H1 (cell line): ENCODE data around the gene AQP12A. TPM values are rescaled to one million over a fixed set of nuclear protein-coding genes. Genes with fewer than 3 reads are reported as not detected.

Experiments used
- CTCF ChIA-PET: fragments of 300-600 bp; sonication (Branson Sonifier 250); formaldehyde crosslinking; loops from one replicate; lab custom pipeline; 2021; ENCODE audit not compliant: partially characterized antibody; lab: Charles Lee
- POLR2A ChIA-PET: fragments of 300-600 bp; sonication (Branson Sonifier 250); formaldehyde crosslinking; loops from one replicate; lab custom pipeline; 2021; ENCODE audit warnings: inconsistent platforms; ENCODE audit not compliant: partially characterized antibody; lab: Charles Lee
- DNase-seq, 2 experiments: peaks; one replicate each; pipeline versions ENCODE4 v3.0.0 to v3.0.0-alpha.2; 2010 to 2022; ENCODE audit warnings: low spot score in 2 of 2, low read depth in 1 of 2, mixed read lengths in 1 of 2
- FAIRE-seq: peaks from 2 replicates; lab custom pipeline; 2011; peaks lifted over from hg19 to GRCh38; lab: Jason Lieb, UNC
- H2AFZ ChIP-seq: 2 replicates; pipeline ENCODE4 v1.8.1; 2012; ENCODE audit warnings: low read length, inconsistent platforms
- H2AK5ac ChIP-seq: 2 replicates; pipeline ENCODE4 v1.6.1; 2013; ENCODE audit warnings: low read depth, low read length
- H2BK120ac ChIP-seq: replicated peaks from 2 replicates; pipeline ENCODE3; 2013; ENCODE audit warnings: low read depth, low read length, inconsistent platforms
- H2BK12ac ChIP-seq: 2 replicates; pipeline ENCODE4 v1.6.1; 2013; ENCODE audit warnings: low read depth, low read length
- H2BK15ac ChIP-seq: 2 replicates; pipeline ENCODE4 v1.6.1; 2013; ENCODE audit warnings: low read length
- H2BK20ac ChIP-seq: 2 replicates; pipeline ENCODE4 v1.6.1; 2013; ENCODE audit warnings: low read length
- H2BK5ac ChIP-seq: 2 replicates; pipeline ENCODE4 v1.6.1; 2013; ENCODE audit warnings: low read depth, low read length
- H3K14ac ChIP-seq: 2 replicates; pipeline ENCODE4 v1.6.1; 2013; ENCODE audit warnings: inconsistent platforms; ENCODE audit not compliant: insufficient read length
- H3K18ac ChIP-seq: 2 replicates; pipeline ENCODE4 v1.6.1; 2013; ENCODE audit warnings: low read length; ENCODE audit errors: extremely low read depth
- H3K23ac ChIP-seq: 2 replicates; pipeline ENCODE4 v1.6.1; 2013; ENCODE audit warnings: inconsistent platforms; ENCODE audit not compliant: insufficient read length
- H3K23me2 ChIP-seq: 2 replicates; pipeline ENCODE4 v1.6.1; 2013; ENCODE audit warnings: low read depth, low read length
- H3K27ac ChIP-seq: 2 replicates; pipeline ENCODE4 v1.6.1; 2011; ENCODE audit warnings: low read depth, low read length, inconsistent platforms
- H3K27me3 ChIP-seq, 4 experiments: replicated peaks in 1 of 4; 1 replicate in 1 of 4; 2 replicates in 3 of 4; pipeline versions ENCODE4 v1.6.1 to v1.8.1; 2011 to 2013; ENCODE audit warnings: low read length in 3 of 4, mild to moderate bottlenecking in 3 of 4, inconsistent platforms in 2 of 4, mixed read lengths in 2 of 4, moderate library complexity in 1 of 4; ENCODE audit not compliant: control insufficient read depth in 3 of 4, insufficient read depth in 3 of 4; ENCODE audit errors: extremely low read depth in 1 of 4
- H3K36me3 ChIP-seq, 4 experiments: 2 replicates each; pipeline versions ENCODE4 v1.6.1 to v1.8.1; 2011 to 2013; ENCODE audit warnings: mild to moderate bottlenecking in 4 of 4, low read length in 3 of 4, moderate library complexity in 2 of 4, control low read depth in 1 of 4, inconsistent platforms in 1 of 4; ENCODE audit not compliant: insufficient read depth in 4 of 4, control insufficient read depth in 2 of 4
- H3K4ac ChIP-seq: replicated peaks from 2 replicates; pipeline ENCODE3; 2013; ENCODE audit warnings: low read length, low read depth, mixed read lengths, inconsistent platforms; ENCODE audit not compliant: insufficient read length
- H3K4me1 ChIP-seq, 4 experiments: replicated peaks in 1 of 4; 1 replicate in 1 of 4; 2 replicates in 3 of 4; pipeline versions ENCODE4 v1.6.1 to v1.8.1; 2011 to 2013; ENCODE audit warnings: low read length in 3 of 4, inconsistent platforms in 2 of 4, mixed read lengths in 1 of 4; ENCODE audit not compliant: insufficient read depth in 4 of 4, control insufficient read depth in 3 of 4
- H3K4me2 ChIP-seq, 2 experiments: 2 replicates each; pipeline versions ENCODE4 v1.6.1 to v1.8.1; 2011 to 2013; ENCODE audit warnings: low read depth in 2 of 2, low read length in 2 of 2, control low read depth in 1 of 2, inconsistent platforms in 1 of 2, mild to moderate bottlenecking in 1 of 2; ENCODE audit not compliant: insufficient read depth in 1 of 2
- H3K4me3 ChIP-seq, 4 experiments: fragments of 200-600, 300-600 bp in 1 of 4; sonication (generic), shearing (Covaris generic), sonication (Bioruptor Twin) in 1 of 4; 2 replicates each; pipeline versions ENCODE4 v1.5.1 to v1.8.1; 2011 to 2016; ENCODE audit warnings: low read length in 4 of 4, low read depth in 3 of 4, control low read depth in 2 of 4, inconsistent platforms in 2 of 4, mild to moderate bottlenecking in 2 of 4, mixed read lengths in 1 of 4, moderate library complexity in 1 of 4; ENCODE audit not compliant: insufficient read depth in 2 of 4; ENCODE audit errors: extremely low read depth in 1 of 4
- H3K56ac ChIP-seq: replicated peaks from 2 replicates; pipeline ENCODE3; 2013; ENCODE audit warnings: low read depth, mild to moderate bottlenecking, mixed read lengths, low read length, inconsistent platforms; ENCODE audit not compliant: insufficient read length
- H3K79me1 ChIP-seq: 2 replicates; pipeline ENCODE4 v1.6.1; 2013; ENCODE audit warnings: low read depth, low read length, control low read depth
- H3K79me2 ChIP-seq, 2 experiments: 2 replicates each; pipeline versions ENCODE4 v1.6.1 to v1.8.1; 2012 to 2013; ENCODE audit warnings: low read length in 2 of 2, mild to moderate bottlenecking in 2 of 2, inconsistent platforms in 1 of 2; ENCODE audit not compliant: insufficient read depth in 2 of 2, control insufficient read depth in 1 of 2
- H3K9ac ChIP-seq, 4 experiments: replicated peaks in 1 of 4; 1 replicate in 1 of 4; 2 replicates in 3 of 4; pipeline versions ENCODE4 v1.6.1 to v1.8.1; 2011 to 2013; ENCODE audit warnings: low read depth in 3 of 4, low read length in 3 of 4, control low read depth in 2 of 4, mild to moderate bottlenecking in 2 of 4, moderate library complexity in 2 of 4, inconsistent platforms in 1 of 4; ENCODE audit errors: extremely low read depth in 1 of 4
- H3K9me3 ChIP-seq, 2 experiments: 2 replicates each; pipeline versions ENCODE4 v1.6.1 to v1.8.1; 2012 to 2013; ENCODE audit warnings: mild to moderate bottlenecking in 2 of 2, moderate library complexity in 2 of 2, control low read depth in 1 of 2, inconsistent platforms in 1 of 2, low read depth in 1 of 2, low read length in 1 of 2, mixed read lengths in 1 of 2; ENCODE audit not compliant: insufficient read depth in 2 of 2
- H4K20me1 ChIP-seq, 2 experiments: replicated peaks in 1 of 2; 2 replicates each; pipeline versions ENCODE3 to v1.8.1; 2011 to 2013; ENCODE audit warnings: inconsistent platforms in 2 of 2, low read length in 2 of 2, mild to moderate bottlenecking in 1 of 2; ENCODE audit not compliant: insufficient read depth in 2 of 2, control insufficient read depth in 1 of 2
- H4K5ac ChIP-seq: 2 replicates; pipeline ENCODE4 v1.6.1; 2013; ENCODE audit warnings: low read length, low read depth, mixed read lengths, inconsistent platforms; ENCODE audit not compliant: insufficient read length
- H4K8ac ChIP-seq: 2 replicates; pipeline ENCODE4 v1.8.0; 2013; ENCODE audit warnings: mild to moderate bottlenecking, moderate library complexity, low read length, inconsistent platforms; ENCODE audit not compliant: insufficient read depth; ENCODE audit errors: extremely low read depth
- H4K91ac ChIP-seq: replicated peaks from 2 replicates; pipeline ENCODE3; 2013; ENCODE audit warnings: low read length, mixed read lengths, inconsistent platforms; ENCODE audit not compliant: insufficient read length
- CREB1 ChIP-seq: IDR thresholded peaks from 2 replicates; pipeline ENCODE4 v1.6.1; 2012; ENCODE audit warnings: inconsistent platforms
- JUN ChIP-seq: IDR thresholded peaks from 2 replicates; pipeline ENCODE4 v1.6.1; 2011; ENCODE audit warnings: low read depth, mild to moderate bottlenecking, improper control_type of control experiment, low read length
- JUND ChIP-seq: IDR thresholded peaks from 2 replicates; pipeline ENCODE4 v1.6.1; 2011; ENCODE audit warnings: mild to moderate bottlenecking, improper control_type of control experiment, low read length
- KDM1A ChIP-seq: fragments of 200-600, 300-600 bp; sonication (generic); IDR thresholded peaks from 2 replicates; pipeline ENCODE4 v1.7.1; 2016; ENCODE audit warnings: mild to moderate bottlenecking, low read length, borderline replicate concordance
- PHF8 ChIP-seq: fragments of 200-600 bp; sonication (generic); conservative IDR thresholded peaks from 2 replicates; pipeline ENCODE4 v1.7.1; 2012; ENCODE audit warnings: low read depth, mild to moderate bottlenecking, inconsistent platforms, low read length, moderate library complexity
- POLR2AphosphoS5 ChIP-seq: IDR thresholded peaks from 2 replicates; pipeline ENCODE4 v1.6.1; 2011; ENCODE audit warnings: low read depth, low read length
- WGBS, 2 experiments: shearing (Covaris generic) in 1 of 2; methylation state at CpG; one replicate each; pipeline versions ENCODE4 v1.1.6 to v1.1.7; 2013 to 2015; ENCODE audit warnings: low lambda C conversion rate in 2 of 2, mixed read lengths in 2 of 2, inconsistent platforms in 1 of 2, low coverage in 1 of 2, missing lambda C conversion rate in 1 of 2; ENCODE audit not compliant: insufficient replicate concordance in 2 of 2, insufficient coverage in 1 of 2, insufficient read length in 1 of 2; ENCODE audit errors: extremely low coverage in 1 of 2, missing lambda C conversion rate in 1 of 2; 5-methylcytosine and 5-hydroxymethylcytosine counted together
- polyA plus RNA-seq, 7 experiments: library from polyadenylated mRNA; depleted of rRNA in 3 of 7; stranded (reverse) in 5 of 7; unstranded in 2 of 7; fragments of >200 nt in 5 of 7; fragments of 200-250 nt in 2 of 7; gene quantifications; 1 replicate in 5 of 7; 2 replicates in 1 of 7; 4 replicates in 1 of 7; pipeline versions ENCODE4 v1.2.1 to v1.2.3, GENCODE V29; 2011 to 2013; ENCODE audit warnings: missing spikeins in 2 of 7, mixed read lengths in 2 of 7
- total RNA-seq: library from RNA; stranded (reverse); fragmentation: NEBNext Ultra II Directional; extraction: Animal tissue kit (Norgen Biotek cat#: 25700); gene quantifications from 2 replicates; pipeline ENCODE4 v1.2.1, GENCODE V29; 2021

The AQP12A gene
- total and polyA plus RNA-seq, 2 of the 8 experiments (the other 6 are each of a cell fraction or from before 2014, with no cell fraction given), result not detected

DNA sequence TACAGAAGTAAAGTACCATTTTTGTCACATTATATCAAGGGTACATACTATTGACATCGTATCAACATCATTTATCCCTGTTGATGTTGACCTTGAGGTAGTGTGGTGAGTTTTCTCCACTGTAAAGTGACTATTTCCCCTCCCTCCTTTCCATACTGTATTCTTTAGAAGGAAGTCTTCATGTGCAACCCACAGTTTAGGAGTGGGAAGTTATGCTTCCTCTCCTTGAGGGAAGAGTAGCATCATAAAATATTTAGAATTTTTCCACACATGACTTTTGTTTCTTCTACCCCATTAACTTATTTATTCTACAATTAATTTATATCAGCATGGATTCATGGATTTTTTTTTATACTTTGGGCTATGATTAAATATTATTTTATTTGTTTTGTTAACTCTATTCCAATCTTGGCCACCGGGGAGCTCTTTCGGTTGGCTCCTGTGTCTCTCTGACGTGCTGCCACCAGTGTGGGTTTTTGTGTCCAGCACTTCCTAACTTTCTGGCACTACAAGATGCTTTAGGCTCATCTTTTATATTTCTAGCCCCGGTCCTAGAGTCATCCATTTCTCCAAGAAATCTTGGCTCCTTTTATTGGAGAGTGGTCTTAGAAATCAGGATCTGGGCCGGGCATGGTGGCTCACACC lies 28.0 kb upstream of the AQP12A start:
- H2BK120ac ChIP-seq, result no peak overlapping the region
- H3K79me1 ChIP-seq, result no peaks in the 10 kb centered on the region
- no peak overlapping the region for H4K8ac ChIP-seq
- POLR2A ChIA-PET, result interaction anchor here (0.6 kb wide), 1 partner anchor 687 kb away, joined by 3 read pairs; no protein-coding TSS in a partner anchor
- no peak overlapping the region for H4K5ac ChIP-seq
- no peak overlapping the region for H3K27ac ChIP-seq
- peaks cover 0 to 1% (median 0%) of the 10 kb centered on the region in 4 experiments; a peak in 1 of 7 replicates for H3K27me3 ChIP-seq
- H2BK5ac ChIP-seq, result no peak overlapping the region
- FAIRE-seq (no peak), DNase-seq (no peak)
- 74% methylated on average over 6 of the region's 6 CpGs; no CpG with 5 or more reads in 1 of the 2 experiments for WGBS, 2 experiments
- H3K36me3 ChIP-seq, result no peaks in the 10 kb centered on the region
- H4K20me1 ChIP-seq, result no peaks in the 10 kb centered on the region
- no peak overlapping the region for H3K4me2 ChIP-seq
- no peak overlapping the region for H4K91ac ChIP-seq
- no peak overlapping the region for H2AFZ ChIP-seq
- H2BK20ac ChIP-seq, result no peak overlapping the region
- H3K4ac ChIP-seq, result no peak overlapping the region
- no peak overlapping the region for H2BK12ac ChIP-seq
- H3K4me1 ChIP-seq, result no peaks in the 10 kb centered on the region
- CTCF ChIA-PET, result interaction anchor here (0.7 kb wide), 1 partner anchor 225 kb away, joined by 3 read pairs; no protein-coding TSS in a partner anchor
- H3K79me2 ChIP-seq, result no peaks in the 10 kb centered on the region
- H3K14ac ChIP-seq, result no peak overlapping the region
- H3K56ac ChIP-seq, result no peak overlapping the region
- H3K23ac ChIP-seq, result no peak overlapping the region
- H2BK15ac ChIP-seq, result no peak overlapping the region
- no peak overlapping the region for H3K9ac ChIP-seq
- no peaks in the 10 kb centered on the region; a peak in 1 of 4 replicates for H3K9me3 ChIP-seq
- H3K23me2 ChIP-seq, result no peaks in the 10 kb centered on the region
- no peak for TF ChIP-seq PHF8
- no peak for TF ChIP-seq POLR2AphosphoS5
- TF ChIP-seq CREB1, result no peak
- no peak for TF ChIP-seq JUND
- TF ChIP-seq JUN, result no peak
- TF ChIP-seq KDM1A, result no peak
- no peak overlapping the region for H2AK5ac ChIP-seq
- no peak overlapping the region for H3K18ac ChIP-seq
- H3K4me3 ChIP-seq, result no peak overlapping the region
